Thoracic aorta (tissue), 2 donors: ENCODE data around the gene ZNF385D. TPM values are rescaled to one million over a fixed set of nuclear protein-coding genes. Genes with fewer than 3 reads are reported as not detected.

Source experiments
- ATAC-seq: fragments of 150-250 bp; one replicate; pipeline ENCODE4 v1.8.0; 2017; ENCODE audit warnings: low read depth; ENCODE audit not compliant: insufficient number of reproducible peaks, low FRiP score
- DNase-seq: peaks from one replicate; pipeline ENCODE4 v3.0.0-alpha.2; 2020; ENCODE audit warnings: low spot score
- H3K27ac ChIP-seq, 2 donors: fragments of 200-600 bp; sonication (generic); 1 replicate in 1 of 2; 2 replicates in 1 of 2; pipeline ENCODE4 v1.5.1; 2016; ENCODE audit warnings: mild to moderate bottlenecking in 2 of 2, moderate library complexity in 2 of 2
- H3K27me3 ChIP-seq: fragments of 200-600 bp; sonication (generic); replicated peaks from 2 replicates; pipeline ENCODE4 v1.6.0; 2016; ENCODE audit warnings: mild to moderate bottlenecking; ENCODE audit not compliant: insufficient read depth
- H3K36me3 ChIP-seq: fragments of 200-600 bp; sonication (generic); one replicate; pipeline ENCODE4 v1.5.1; 2016
- H3K4me1 ChIP-seq, 2 donors: fragments of 200-600 bp; sonication (generic); 1 replicate in 1 of 2; 2 replicates in 1 of 2; pipeline versions ENCODE4 v1.5.1 to v1.6.0; 2016; ENCODE audit warnings: low read depth in 2 of 2, mild to moderate bottlenecking in 1 of 2; ENCODE audit not compliant: control insufficient read depth in 1 of 2
- H3K4me3 ChIP-seq: fragments of 200-600 bp; sonication (generic); 2 replicates; pipeline ENCODE4 v1.5.1; 2016; ENCODE audit warnings: mild to moderate bottlenecking
- H3K9me3 ChIP-seq: fragments of 200-600 bp; sonication (generic); 2 replicates; pipeline ENCODE4 v1.5.1; 2016
- CTCF ChIP-seq: fragments of 200-600 bp; sonication (generic); IDR thresholded peaks from one replicate; pipeline ENCODE4 v1.5.1; 2019; ENCODE audit warnings: antibody characterized with exemption
- total RNA-seq, 2 donors: library from RNA; depleted of rRNA; stranded (reverse); fragments of >200 nt; gene quantifications; one replicate each; pipeline versions ENCODE4 v1.1.0 to v1.2.3, GENCODE V29; 2016

The ZNF385D gene
- total RNA-seq, 2 donors from 2014 or later: 15.8 to 81.3 TPM

- Histone ChIP-seq H3K27me3 (no peaks in the 10 kb centered on the region), H3K4me3 (no peak overlapping the region), H3K4me1 (peaks cover 14 to 63% of the 10 kb centered on the region in 2 donors), H3K27ac (peak overlapping the region; percentile 31 to 87), H3K9me3 (no peaks in the 10 kb centered on the region), H3K36me3 (no peaks in the 10 kb centered on the region)
- TF ChIP-seq CTCF: no peak
- no peak for DNase-seq
- no peak for ATAC-seq
Observed at GRCh38 chr3:21644268-21644667, 106.7 kb downstream of the ZNF385D start.

GRCh38 chr3:21643752-21644151 lies 107.3 kb downstream of the ZNF385D start:
- no peak for TF ChIP-seq CTCF
- DNase-seq (no peak), ATAC-seq (no peak)
- peak overlapping the region; percentile 30 to 87 for H3K27ac ChIP-seq
- H3K4me3 ChIP-seq: no peak overlapping the region
- no peaks in the 10 kb centered on the region for H3K9me3 ChIP-seq
- peaks cover 14 to 59% of the 10 kb centered on the region in 2 donors for H3K4me1 ChIP-seq
- H3K36me3 ChIP-seq: no peaks in the 10 kb centered on the region
- H3K27me3 ChIP-seq: no peaks in the 10 kb centered on the region

- Histone ChIP-seq H3K27me3 (no peaks in the 10 kb centered on the region), H3K4me1 (peaks cover 14 to 54% of the 10 kb centered on the region in 2 donors), H3K27ac (no peak overlapping the region), H3K9me3 (no peaks in the 10 kb centered on the region), H3K36me3 (no peaks in the 10 kb centered on the region), H3K4me3 (no peak overlapping the region)
- TF ChIP-seq CTCF: no peak
- no peak for DNase-seq
- ATAC-seq: no peak
Observed at GRCh38 chr3:21642433-21642832, 108.6 kb downstream of the ZNF385D start.

GRCh38 chr3:21641959-21642358 lies 109.1 kb downstream of the ZNF385D start:
- Histone ChIP-seq H3K27ac (no peak overlapping the region), H3K9me3 (no peaks in the 10 kb centered on the region), H3K4me3 (no peak overlapping the region), H3K36me3 (no peaks in the 10 kb centered on the region), H3K27me3 (no peaks in the 10 kb centered on the region), H3K4me1 (peaks cover 14 to 51% of the 10 kb centered on the region in 2 donors)
- ATAC-seq (no peak), DNase-seq (no peak)
- TF ChIP-seq CTCF: no peak

GRCh38 chr3:21638488-21638887 lies 112.5 kb downstream of the ZNF385D start:
- no peak overlapping the region for H3K4me3 ChIP-seq
- H3K36me3 ChIP-seq: no peaks in the 10 kb centered on the region
- no peaks in the 10 kb centered on the region for H3K9me3 ChIP-seq
- H3K27ac ChIP-seq: no peak overlapping the region
- no peak for DNase-seq
- peaks cover 6 to 18% of the 10 kb centered on the region in 2 donors for H3K4me1 ChIP-seq
- no peak for ATAC-seq
- TF ChIP-seq CTCF: no peak
- no peaks in the 10 kb centered on the region for H3K27me3 ChIP-seq
